Neural crest cell (in vitro differentiated cells): Measurements from ENCODE around the gene EMD. TPM values are rescaled to one million over a fixed set of nuclear protein-coding genes. Genes with fewer than 3 reads are reported as not detected.

Source experiments
- DNase-seq: peaks from one replicate; pipeline ENCODE4 v3.0.0; 2021; ENCODE audit warnings: low read depth, mixed read lengths, low spot score
- H3K27ac Mint-ChIP-seq: one replicate; pipeline ENCODE4 v1.8.0; 2021; ENCODE audit warnings: mild to moderate bottlenecking, mixed read lengths; ENCODE audit not compliant: unreplicated experiment
- H3K27me3 Mint-ChIP-seq: 2 replicates; pipeline ENCODE4 v1.8.0; 2021; ENCODE audit warnings: low read depth, mild to moderate bottlenecking, mixed read lengths
- H3K36me3 Mint-ChIP-seq: 2 replicates; pipeline ENCODE4 v1.8.0; 2021; ENCODE audit warnings: low read depth, mild to moderate bottlenecking, mixed read lengths
- H3K4me1 Mint-ChIP-seq: 2 replicates; pipeline ENCODE4 v1.8.0; 2021; ENCODE audit warnings: mixed read lengths
- H3K4me3 Mint-ChIP-seq: one replicate; pipeline ENCODE4 v1.8.0; 2021; ENCODE audit warnings: mild to moderate bottlenecking, mixed read lengths
- H3K9me3 Mint-ChIP-seq: 2 replicates; pipeline ENCODE4 v1.8.0; 2021; ENCODE audit warnings: mixed read lengths
- CTCF ChIP-seq: fragments of 200-600 bp; sonication (generic); conservative IDR thresholded peaks from 2 replicates; pipeline ENCODE4 v1.5.0; 2021; ENCODE audit warnings: antibody characterized with exemption, mild to moderate bottlenecking
- total RNA-seq: library from RNA; stranded (reverse); gene quantifications from 2 replicates; pipeline ENCODE4 v1.2.1, GENCODE V29; 2021

EMD gene
- total RNA-seq, 1 donor from 2014 or later = 54.3 TPM

DNA sequence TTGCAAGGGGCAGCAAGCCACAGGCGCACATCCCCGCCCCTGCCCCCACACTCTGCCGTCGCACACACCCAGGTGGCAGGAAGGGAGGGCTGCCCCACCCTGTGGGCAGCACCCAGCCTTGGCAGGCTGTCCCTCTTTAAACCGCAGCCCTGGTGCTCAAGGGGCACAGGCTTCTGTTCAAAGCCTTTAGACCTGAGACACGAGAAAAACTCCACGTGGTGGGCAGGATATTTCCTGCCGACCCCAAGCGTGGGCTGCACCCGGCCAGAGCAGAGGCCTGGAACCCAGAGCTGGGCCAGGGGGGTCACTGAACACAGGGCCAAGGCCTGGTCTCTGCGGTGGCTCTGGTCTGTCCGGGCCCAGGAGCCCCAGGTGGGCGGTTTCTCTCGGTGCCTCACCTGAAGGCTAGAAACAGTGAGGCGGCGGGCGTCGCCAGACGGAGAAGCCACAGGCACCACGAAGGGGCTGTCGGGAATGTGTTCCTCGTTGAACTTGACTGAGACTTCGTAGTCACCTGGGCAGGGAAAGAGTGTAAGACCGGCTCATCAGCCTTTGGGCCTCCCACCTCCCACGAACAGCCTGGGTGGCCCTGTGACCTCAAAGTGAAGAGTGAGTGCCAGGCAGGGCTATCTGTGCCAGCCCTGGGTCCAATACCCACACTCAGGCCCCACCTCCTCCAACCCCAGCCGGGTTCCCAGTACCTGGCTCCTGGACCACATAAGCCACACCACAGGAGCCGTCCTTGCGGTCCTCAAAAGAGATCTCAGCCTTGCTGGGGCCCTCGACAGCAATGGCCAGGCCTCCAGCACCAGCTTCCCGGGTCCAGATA, 27.7 kb upstream of the EMD start:
- no peak for DNase-seq
- Mint-ChIP-seq H3K4me3 (no peak overlapping the region), H3K27ac (no peak overlapping the region), H3K9me3 (no peaks in the 10 kb centered on the region), H3K4me1 (peaks cover 5% of the 10 kb centered on the region), H3K36me3 (peaks cover 5% of the 10 kb centered on the region), H3K27me3 (peaks cover 4% of the 10 kb centered on the region)
- TF ChIP-seq CTCF = no peak

GRCh38 chrX:154352012-154352401, 27.1 kb upstream of the EMD start:
- H3K27ac Mint-ChIP-seq = no peak overlapping the region
- H3K27me3 Mint-ChIP-seq = peaks cover 4% of the 10 kb centered on the region
- H3K4me1 Mint-ChIP-seq = peaks cover 5% of the 10 kb centered on the region
- no peaks in the 10 kb centered on the region for H3K9me3 Mint-ChIP-seq
- DNase-seq = no peak
- H3K4me3 Mint-ChIP-seq = no peak overlapping the region
- TF ChIP-seq CTCF = no peak
- H3K36me3 Mint-ChIP-seq = peaks cover 5% of the 10 kb centered on the region

GRCh38 chrX:154352466-154352865, 26.6 kb upstream of the EMD start:
- DNase-seq = no peak
- H3K4me1 Mint-ChIP-seq = peaks cover under 1% of the 10 kb centered on the region
- H3K9me3 Mint-ChIP-seq = no peaks in the 10 kb centered on the region
- no peaks in the 10 kb centered on the region for H3K27me3 Mint-ChIP-seq
- no peak for TF ChIP-seq CTCF
- no peak overlapping the region for H3K27ac Mint-ChIP-seq
- H3K4me3 Mint-ChIP-seq = no peak overlapping the region
- peaks cover under 1% of the 10 kb centered on the region for H3K36me3 Mint-ChIP-seq

DNA sequence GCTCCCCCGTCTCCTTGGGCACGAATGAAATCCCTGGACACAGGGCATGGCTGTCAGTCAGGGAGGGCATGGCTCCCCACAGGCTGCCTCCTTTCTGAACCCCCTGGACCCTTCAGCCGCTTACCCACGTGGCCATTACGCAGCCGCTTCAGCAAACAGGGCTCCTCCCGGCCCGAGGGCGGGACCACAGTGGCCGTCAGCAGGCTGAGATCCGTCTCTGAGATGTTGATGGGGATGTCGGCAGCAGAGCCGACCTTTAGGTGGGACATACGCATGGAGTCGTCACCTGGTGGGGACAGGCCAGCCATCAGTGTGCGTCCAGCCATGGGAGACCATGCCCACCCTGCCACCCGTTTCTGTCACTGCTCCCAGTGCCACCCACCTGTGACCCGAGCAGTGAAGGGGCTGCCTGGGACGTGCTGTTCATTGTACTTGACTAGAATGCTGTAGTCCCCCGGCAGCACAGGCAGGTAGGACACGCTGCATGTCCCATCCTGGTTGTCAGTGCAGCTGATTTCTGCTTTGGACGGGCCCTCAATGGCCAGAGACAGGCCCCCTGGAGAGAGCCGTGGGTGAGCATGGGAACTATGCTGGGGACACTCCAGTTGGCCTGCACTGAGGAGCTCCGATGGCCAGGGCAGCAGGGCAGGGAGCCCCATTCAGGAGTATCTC, 25.8 kb upstream of the EMD start:
- Mint-ChIP-seq H3K36me3 (no peaks in the 10 kb centered on the region), H3K4me1 (no peaks in the 10 kb centered on the region), H3K27me3 (no peaks in the 10 kb centered on the region), H3K27ac (no peak overlapping the region), H3K9me3 (no peaks in the 10 kb centered on the region), H3K4me3 (no peak overlapping the region)
- no peak for DNase-seq
- TF ChIP-seq CTCF = no peak

DNA sequence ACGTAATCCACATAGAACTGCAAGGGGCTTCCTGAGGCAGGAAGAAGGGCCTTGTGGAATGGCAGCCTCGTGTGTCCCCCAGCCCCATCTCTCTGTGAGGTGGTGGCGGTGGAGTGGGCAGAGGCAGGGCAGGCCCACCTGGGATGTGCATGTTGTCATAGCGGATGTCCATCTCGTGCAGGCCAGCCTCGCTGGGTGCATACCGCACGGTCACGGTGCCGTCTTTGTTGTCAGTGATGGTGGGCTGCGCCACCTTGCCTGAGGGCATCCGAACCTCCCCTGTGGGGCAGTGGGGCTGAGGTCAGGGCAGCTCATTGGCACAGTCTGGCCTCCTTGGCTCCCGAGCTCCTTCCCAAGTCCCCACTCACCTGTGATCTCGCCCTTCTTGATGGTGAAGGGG, 25.1 kb upstream of the EMD start:
- H3K36me3 Mint-ChIP-seq = peaks cover 3% of the 10 kb centered on the region
- no peaks in the 10 kb centered on the region for H3K9me3 Mint-ChIP-seq
- no peaks in the 10 kb centered on the region for H3K4me1 Mint-ChIP-seq
- no peak for TF ChIP-seq CTCF
- no peak for DNase-seq
- H3K27ac Mint-ChIP-seq = no peak overlapping the region
- H3K27me3 Mint-ChIP-seq = no peaks in the 10 kb centered on the region
- no peak overlapping the region for H3K4me3 Mint-ChIP-seq
